CD14-positive monocyte (primary cell): ENCODE measurements around the gene FOXP1. TPM values are rescaled to one million over a fixed set of nuclear protein-coding genes. Genes with fewer than 3 reads are reported as not detected.

Experiments
- DNase-seq, 3 donors: peaks; one replicate each; pipeline ENCODE4 v3.0.0-alpha.2; 2011 to 2022
- H2AFZ ChIP-seq: 2 replicates; pipeline ENCODE4 v1.6.0; 2012; ENCODE audit warnings: mild to moderate bottlenecking, low read depth, low read length, inconsistent platforms; ENCODE audit not compliant: insufficient read depth, poor library complexity, severe bottlenecking
- H3K27ac ChIP-seq, 2 donors: 1 replicate in 1 of 2; 2 replicates in 1 of 2; pipeline ENCODE4 v1.5.1; 2012 to 2013; ENCODE audit warnings: low read length in 2 of 2, control low read depth in 1 of 2, inconsistent platforms in 1 of 2, low read depth in 1 of 2, mild to moderate bottlenecking in 1 of 2
- H3K27me3 ChIP-seq, 2 donors: one replicate each; pipeline versions ENCODE4 v1.6.0 to v1.6.1; 2011 to 2013; ENCODE audit warnings: low read length in 2 of 2; ENCODE audit not compliant: control insufficient read depth in 2 of 2, insufficient read depth in 2 of 2
- H3K36me3 ChIP-seq, 2 donors: replicated peaks in 1 of 2; 1 replicate in 1 of 2; 2 replicates in 1 of 2; pipeline versions ENCODE4 v1.5.1 to v1.6.1; 2012 to 2013; ENCODE audit warnings: low read length in 2 of 2, control low read depth in 1 of 2, inconsistent platforms in 1 of 2, mild to moderate bottlenecking in 1 of 2; ENCODE audit not compliant: insufficient read depth in 2 of 2, control insufficient read depth in 1 of 2
- H3K4me1 ChIP-seq, 2 donors: 1 replicate in 1 of 2; 2 replicates in 1 of 2; pipeline versions ENCODE4 v1.5.1 to v1.6.1; 2012 to 2013; ENCODE audit warnings: low read length in 2 of 2, control low read depth in 1 of 2, inconsistent platforms in 1 of 2, mild to moderate bottlenecking in 1 of 2, moderate library complexity in 1 of 2; ENCODE audit not compliant: insufficient read depth in 2 of 2, control insufficient read depth in 1 of 2
- H3K4me2 ChIP-seq: replicated peaks from 2 replicates; pipeline ENCODE3; 2012; ENCODE audit warnings: low read length, moderate library complexity, mild to moderate bottlenecking; ENCODE audit not compliant: poor library complexity, severe bottlenecking; ENCODE audit errors: extremely low read depth
- H3K4me3 ChIP-seq, 3 experiments: fragments of 200-600 bp in 1 of 3; sonication (generic) in 1 of 3; replicated peaks in 1 of 3; 1 replicate in 2 of 3; 2 replicates in 1 of 3; pipeline ENCODE4 v1.5.1; 2011 to 2013; ENCODE audit warnings: low read length in 3 of 3, mild to moderate bottlenecking in 3 of 3, control low read depth in 2 of 3, low read depth in 2 of 3, inconsistent platforms in 1 of 3, moderate library complexity in 1 of 3
- H3K79me2 ChIP-seq: 2 replicates; pipeline ENCODE4 v1.6.0; 2012; ENCODE audit warnings: mild to moderate bottlenecking, control low read depth, inconsistent platforms, low read length, moderate library complexity; ENCODE audit not compliant: insufficient read depth
- H3K9ac ChIP-seq: 2 replicates; pipeline ENCODE4 v1.6.0; 2017; ENCODE audit warnings: low read length, mild to moderate bottlenecking; ENCODE audit not compliant: insufficient read depth, poor library complexity, severe bottlenecking
- H3K9me3 ChIP-seq, 2 donors: replicated peaks in 1 of 2; 1 replicate in 1 of 2; 2 replicates in 1 of 2; pipeline versions ENCODE4 v1.5.1 to v1.6.1; 2012 to 2013; ENCODE audit warnings: low read length in 2 of 2, control low read depth in 1 of 2; ENCODE audit not compliant: control insufficient read depth in 1 of 2, insufficient read depth in 1 of 2
- H4K20me1 ChIP-seq: 2 replicates; pipeline ENCODE4 v1.6.0; 2012; ENCODE audit warnings: mild to moderate bottlenecking, low read length, control low read depth, moderate library complexity; ENCODE audit not compliant: insufficient read depth
- H3K27ac Mint-ChIP-seq, 7 donors: one replicate each; pipeline ENCODE4 v1.8.0; 2020; ENCODE audit warnings: mild to moderate bottlenecking in 7 of 7, mixed read lengths in 7 of 7, moderate library complexity in 6 of 7, inconsistent platforms in 2 of 7
- H3K27me3 Mint-ChIP-seq, 3 donors: one replicate each; pipeline ENCODE4 v1.8.0; 2021 to 2022; ENCODE audit warnings: low read depth in 3 of 3, mild to moderate bottlenecking in 3 of 3, mixed read lengths in 3 of 3, moderate library complexity in 3 of 3, inconsistent platforms in 1 of 3
- H3K36me3 Mint-ChIP-seq, 2 donors: one replicate each; pipeline ENCODE4 v1.8.0; 2020; ENCODE audit warnings: mixed read lengths in 2 of 2, inconsistent platforms in 1 of 2, mild to moderate bottlenecking in 1 of 2
- H3K4me1 Mint-ChIP-seq: one replicate; pipeline ENCODE4 v1.8.0; 2020; ENCODE audit warnings: mild to moderate bottlenecking, mixed read lengths
- H3K4me3 Mint-ChIP-seq, 2 donors: one replicate each; pipeline ENCODE4 v1.8.0; 2020; ENCODE audit warnings: mild to moderate bottlenecking in 2 of 2, mixed read lengths in 2 of 2, moderate library complexity in 1 of 2
- H3K9me3 Mint-ChIP-seq, 7 donors: one replicate each; pipeline ENCODE4 v1.8.0; 2020 to 2022; ENCODE audit warnings: mixed read lengths in 7 of 7, mild to moderate bottlenecking in 6 of 7, moderate library complexity in 6 of 7, inconsistent platforms in 2 of 7
- CTCF ChIP-seq: fragments of 200-600 bp; IDR thresholded peaks from one replicate; pipeline ENCODE4 v1.8.0; 2022; ENCODE audit warnings: antibody characterized with exemption, mild to moderate bottlenecking
- WGBS: methylation state at CpG from one replicate; pipeline ENCODE4 v1.1.5; 2013; ENCODE audit warnings: missing lambda C conversion rate; ENCODE audit not compliant: insufficient coverage; 5-methylcytosine and 5-hydroxymethylcytosine counted together
- intact Hi-C, 2 donors: fragments of 100-400 bp; cut with micrococcal nuclease; formaldehyde crosslinking; loops; one replicate each; pipeline versions ENCODE4 v1.15.0 to v1.15.1; 2023
- polyA plus RNA-seq, 3 donors: library from polyadenylated mRNA; depleted of rRNA in 1 of 3; unstranded in 2 of 3; stranded (reverse) in 1 of 3; fragments of 300-500 nt in 2 of 3; fragments of >200 nt in 1 of 3; fragmentation: Illumina TruSeq in 2 of 3; gene quantifications; 1 replicate in 2 of 3; 2 replicates in 1 of 3; pipeline ENCODE4 v1.2.3, GENCODE V29; 2012 to 2021

The FOXP1 gene
- polyA plus RNA-seq, 3 donors = 25.7 to 42.6 (median 27.8) TPM

- H3K36me3 Mint-ChIP-seq = peaks cover 0 to 3% of the 10 kb centered on the region in 2 donors
- Histone ChIP-seq H3K4me1 (peaks cover 8 to 10% of the 10 kb centered on the region in 2 donors), H3K36me3 (no peaks in the 10 kb centered on the region), H3K4me3 (no peak overlapping the region), H3K27ac (no peak overlapping the region), H3K9ac (no peak overlapping the region), H3K27me3 (no peaks in the 10 kb centered on the region), H3K9me3 (no peaks in the 10 kb centered on the region), H3K79me2 (peaks cover 100% of the 10 kb centered on the region), H4K20me1 (peaks cover 88% of the 10 kb centered on the region), H3K4me2 (no peak overlapping the region), H2AFZ (no peak overlapping the region)
- H3K27me3 Mint-ChIP-seq = peaks cover 0 to 2% (median 0%) of the 10 kb centered on the region in 3 donors
- whole genome bisulfite sequencing = no CpG with 5 or more reads among the region's 6 CpGs
- TF ChIP-seq CTCF = no peak
- no peak overlapping the region for H3K4me3 Mint-ChIP-seq
- DNase-seq = no peak
- intact Hi-C loops = no loop called here
- H3K27ac Mint-ChIP-seq = peak overlapping the region in 1 of 7 donors; percentile 12
- H3K9me3 Mint-ChIP-seq = no peaks in the 10 kb centered on the region
- H3K4me1 Mint-ChIP-seq = peaks cover 44% of the 10 kb centered on the region
These were observed 165.7 kb downstream of the FOXP1 start for GRCh38 chr3:71417791-71418190.

GRCh38 chr3:71416876-71417275 is 166.7 kb downstream of the FOXP1 start:
- Histone ChIP-seq H3K9me3 (no peaks in the 10 kb centered on the region), H3K4me3 (no peak overlapping the region), H3K4me2 (no peak overlapping the region), H2AFZ (no peak overlapping the region), H3K9ac (no peak overlapping the region), H3K36me3 (no peaks in the 10 kb centered on the region), H4K20me1 (peaks cover 88% of the 10 kb centered on the region), H3K79me2 (peaks cover 100% of the 10 kb centered on the region), H3K27ac (no peak overlapping the region), H3K4me1 (peaks cover 0 to under 1% of the 10 kb centered on the region in 2 donors), H3K27me3 (no peaks in the 10 kb centered on the region)
- TF ChIP-seq CTCF = no peak
- H3K36me3 Mint-ChIP-seq = peaks cover 3 to 4% of the 10 kb centered on the region in 2 donors
- intact Hi-C loops = no loop called here
- H3K9me3 Mint-ChIP-seq = no peaks in the 10 kb centered on the region
- peak overlapping the region in 1 of 7 donors; percentile 19 for H3K27ac Mint-ChIP-seq
- H3K4me3 Mint-ChIP-seq = no peak overlapping the region
- peaks cover 37% of the 10 kb centered on the region for H3K4me1 Mint-ChIP-seq
- H3K27me3 Mint-ChIP-seq = peaks cover 0 to 2% (median 0%) of the 10 kb centered on the region in 3 donors
- DNase-seq = no peak
- WGBS = no CpG with 5 or more reads among the region's 8 CpGs
